HepG2 (cell line): ENCODE data around the gene VEGFC. TPM values are rescaled to one million over a fixed set of nuclear protein-coding genes. Genes with fewer than 3 reads are reported as not detected.

Experiments used
- ATAC-seq: fragments of 200-7000 bp; cut with Tn5 transposase; 3 replicates; pipeline ENCODE4 v1.9.1; 2020; ENCODE audit warnings: mild to moderate bottlenecking, moderate library complexity
- BruUV-seq: library from RNA; stranded (reverse); fragments of 400-500 nt; replicated peaks from 2 replicates; lab custom pipeline; 2021; lab: Mats Ljungman, UMichigan
- CTCF ChIA-PET: fragments of 300-600 bp; formaldehyde crosslinking; extraction: SDS; loops from one replicate; lab custom pipeline; 2021; ENCODE audit warnings: low total read pairs, inconsistent platforms, low intra/inter-chr PET ratio; lab: Yijun Ruan, JAX
- POLR2A ChIA-PET: fragments of 350-600 bp; sonication (Branson Sonifier 250); formaldehyde crosslinking; loops from one replicate; lab custom pipeline; 2020; ENCODE audit warnings: antibody characterized with exemption, inconsistent platforms; lab: Yijun Ruan, JAX
- DNase-seq: peaks from one replicate; pipeline ENCODE4 v3.0.0-alpha.2; 2015; ENCODE audit warnings: low spot score
- FAIRE-seq: peaks from 3 replicates; lab custom pipeline; 2011; peaks lifted over from hg19 to GRCh38; lab: Jason Lieb, UNC
- H2AFZ ChIP-seq: one replicate; pipeline ENCODE4 v1.6.1; 2011; ENCODE audit warnings: low read length, inconsistent platforms
- H3K27ac ChIP-seq: fragments of 300-600 bp; 3 replicates; pipeline ENCODE4 v1.8.0; 2011; ENCODE audit warnings: mixed run types, mild to moderate bottlenecking, mixed read lengths, low read length, inconsistent platforms; ENCODE audit not compliant: insufficient read depth; ENCODE audit errors: extremely low read length
- H3K27me3 ChIP-seq, 2 experiments: fragments of 200-600 bp in 1 of 2; 2 replicates in 1 of 2; 3 replicates in 1 of 2; pipeline versions ENCODE4 v1.6.0 to v1.8.0; 2011; ENCODE audit warnings: low read length in 2 of 2, mild to moderate bottlenecking in 2 of 2, moderate library complexity in 2 of 2, inconsistent platforms in 1 of 2; ENCODE audit not compliant: insufficient read depth in 2 of 2, control insufficient read depth in 1 of 2
- H3K36me3 ChIP-seq, 2 experiments: fragments of 200-600 bp in 1 of 2; replicated peaks in 1 of 2; 2 replicates in 1 of 2; 3 replicates in 1 of 2; pipeline versions ENCODE4 v1.5.1 to v1.8.0; 2011; ENCODE audit warnings: low read length in 2 of 2, inconsistent platforms in 1 of 2; ENCODE audit not compliant: insufficient read depth in 2 of 2, control insufficient read depth in 1 of 2
- H3K4me1 ChIP-seq: 2 replicates; pipeline ENCODE4 v1.5.1; 2012; ENCODE audit warnings: low read length, inconsistent platforms; ENCODE audit not compliant: insufficient read depth
- H3K4me2 ChIP-seq: 2 replicates; pipeline ENCODE4 v1.6.0; 2011; ENCODE audit warnings: low read depth, low read length, inconsistent platforms
- H3K4me3 ChIP-seq, 3 experiments: fragments of 200-600 bp in 1 of 3; sonication (generic), shearing (Covaris generic) in 1 of 3; replicated peaks in 1 of 3; 2 replicates each; pipeline ENCODE4 v1.5.1; 2011 to 2016; ENCODE audit warnings: low read length in 3 of 3, inconsistent platforms in 2 of 3, low read depth in 2 of 3, mild to moderate bottlenecking in 2 of 3, control low read depth in 1 of 3, mixed read lengths in 1 of 3; ENCODE audit not compliant: insufficient read depth in 1 of 3
- H3K79me2 ChIP-seq: one replicate; pipeline ENCODE4 v1.6.1; 2011; ENCODE audit warnings: low read length, inconsistent platforms; ENCODE audit not compliant: insufficient read depth
- H3K9ac ChIP-seq: 2 replicates; pipeline ENCODE4 v1.6.0; 2011; ENCODE audit warnings: mild to moderate bottlenecking, low read depth, low read length, inconsistent platforms; ENCODE audit not compliant: insufficient read depth
- H3K9me3 ChIP-seq: 2 replicates; pipeline ENCODE4 v1.5.1; 2012; ENCODE audit warnings: mild to moderate bottlenecking, low read length
- H4K20me1 ChIP-seq: 2 replicates; pipeline ENCODE4 v1.6.0; 2011; ENCODE audit warnings: inconsistent platforms, mild to moderate bottlenecking, low read length, moderate library complexity; ENCODE audit not compliant: insufficient read depth
- ARID3A ChIP-seq: IDR thresholded peaks from 2 replicates; pipeline ENCODE4 v1.6.1; 2012; ENCODE audit warnings: low read depth, low read length, improper control_type of control experiment
- CBX1 ChIP-seq: IDR thresholded peaks from one replicate; pipeline ENCODE4 v1.6.1; 2016; ENCODE audit warnings: antibody characterized with exemption, low read depth
- FOXO1 ChIP-seq: sonication (generic); formaldehyde crosslinking; IDR thresholded peaks from 2 replicates; pipeline ENCODE4 v1.4.0; 2020; ENCODE audit warnings: missing genetic modification reagents
- KLF16 ChIP-seq, 2 experiments: sonication (generic) in 1 of 2; formaldehyde crosslinking in 1 of 2; IDR thresholded peaks; 2 replicates each; pipeline versions ENCODE4 v1.6.1 to v1.8.0; 2016 to 2023; ENCODE audit warnings: missing genetic modification reagents in 2 of 2, missing compliant biosample characterization in 1 of 2
- MBD4 ChIP-seq: IDR thresholded peaks from 2 replicates; pipeline ENCODE4 v1.6.1; 2012; ENCODE audit warnings: low read length, inconsistent platforms, borderline replicate concordance
- NFKB2 ChIP-seq: sonication (generic); formaldehyde crosslinking; IDR thresholded peaks from 2 replicates; pipeline ENCODE4 v1.4.0; 2020; ENCODE audit warnings: missing genetic modification reagents, borderline replicate concordance
- POLR2AphosphoS2 ChIP-seq: IDR thresholded peaks from 2 replicates; pipeline ENCODE4 v1.6.1; 2011; ENCODE audit warnings: low read depth, low read length, improper control_type of control experiment
- RARA ChIP-seq: IDR thresholded peaks from 2 replicates; pipeline ENCODE4 v1.6.1; 2016; ENCODE audit warnings: missing genetic modification reagents, missing compliant biosample characterization
- SRSF1 ChIP-seq: fragments of 200-400 bp; formaldehyde crosslinking; optimal IDR thresholded peaks from 2 replicates; pipeline ENCODE3; 2017; ENCODE audit warnings: mild to moderate bottlenecking, low read depth, low read length, moderate library complexity
- ZNF660 ChIP-seq: sonication (generic); formaldehyde crosslinking; IDR thresholded peaks from 2 replicates; pipeline ENCODE4 v1.5.1; 2020; ENCODE audit warnings: mild to moderate bottlenecking, low read depth, missing genetic modification reagents, borderline replicate concordance
- ZNF670 ChIP-seq: sonication (generic); formaldehyde crosslinking; IDR thresholded peaks from 2 replicates; pipeline ENCODE4 v1.8.0; 2022; ENCODE audit warnings: mild to moderate bottlenecking, missing genetic modification reagents, borderline replicate concordance
- ZNF816 ChIP-seq: sonication (generic); formaldehyde crosslinking; IDR thresholded peaks from 2 replicates; pipeline ENCODE4 v1.8.0; 2022; ENCODE audit warnings: missing genetic modification reagents, mild to moderate bottlenecking, borderline replicate concordance
- WGBS: methylation state at CpG from one replicate; pipeline ENCODE4 v1.1.6; 2017; ENCODE audit warnings: low lambda C conversion rate; 5-methylcytosine and 5-hydroxymethylcytosine counted together
- in situ Hi-C: cut with HindIII; loops from 2 replicates; pipeline ENCODE4 v1.10.0; 2017; ENCODE audit warnings: low pct_unique_long_range_greater_than_20kb; ENCODE audit not compliant: extremely low pct_ligation_motif_present
- intact Hi-C: fragments of 100-400 bp; cut with micrococcal nuclease; formaldehyde crosslinking; loops from one replicate; pipeline ENCODE4 v1.10.0; 2022; ENCODE audit not compliant: unreplicated experiment
- polyA plus RNA-seq, 8 experiments: library from polyadenylated mRNA; depleted of rRNA in 3 of 8; stranded (reverse) in 7 of 8; unstranded in 1 of 8; fragments of >200 nt; fragmentation: Illumina TruSeq in 4 of 8; extraction: Trizol in 4 of 8; gene quantifications; 2 replicates each; pipeline versions ENCODE4 v1.2.1 to v1.2.3, GENCODE V29; 2011 to 2016; ENCODE audit warnings: low read depth in 4 of 8, missing spikeins in 1 of 8, mixed read lengths in 1 of 8; ENCODE audit not compliant: insufficient read depth in 1 of 8
- total RNA-seq, 5 experiments: library from RNA; depleted of rRNA; stranded (reverse); fragments of >200 nt; fragmentation: Illumina TruSeq; extraction: Trizol; gene quantifications; 2 replicates each; pipeline ENCODE4 v1.2.3, GENCODE V29; 2016; ENCODE audit warnings: low read depth in 1 of 5

VEGFC gene
- total and polyA plus RNA-seq, 2 of the 13 experiments (the other 11 are each of a cell fraction or from before 2014, with no cell fraction given) = not detected

GRCh38 chr4:176746846-176747245 lies 45.9 kb downstream of the VEGFC start:
- H3K9ac ChIP-seq = no peak overlapping the region
- no peaks in the 10 kb centered on the region for H3K36me3 ChIP-seq
- no peaks in the 10 kb centered on the region for H3K27me3 ChIP-seq
- no peaks in the 10 kb centered on the region for H3K79me2 ChIP-seq
- H3K27ac ChIP-seq = no peak overlapping the region
- FAIRE-seq (no peak), DNase-seq (no peak)
- no peak overlapping the region for H2AFZ ChIP-seq
- CTCF ChIA-PET = no interaction called here
- H3K9me3 ChIP-seq = no peaks in the 10 kb centered on the region
- no peaks in the 10 kb centered on the region for H4K20me1 ChIP-seq
- TF ChIP-seq FOXO1 (CRISPR knock-in tag) (no peak), ARID3A (no peak), ZNF816 (CRISPR knock-in tag) (no peak), NFKB2 (CRISPR knock-in tag) (no peak), KLF16 (CRISPR knock-in tag; IDR thresholded peaks at IDR 0.05) (no peak), CBX1 (no peak), SRSF1 (no peak), POLR2AphosphoS2 (no peak), ZNF670 (no peak), ZNF660 (CRISPR knock-in tag) (no peak), MBD4 (no peak), RARA (CRISPR knock-in tag) (no peak)
- TF ChIP-seq, all 625 proteins: peak for 0
- POLR2A ChIA-PET = no interaction called here
- Histone ChIP-seq H3K4me3 (no peak overlapping the region), H3K4me2 (no peak overlapping the region), H3K4me1 (no peaks in the 10 kb centered on the region)
- no peak for ATAC-seq
- in situ Hi-C loops = no loop called here
- intact Hi-C loops = no loop called here
- WGBS = 61% methylated on average over 3 of the region's 3 CpGs
- no TSS peak for BruUV-seq
